Neural cell (in vitro differentiated cells): Measurements from ENCODE around the gene HNRNPM.

Experiments used
- EP300 ChIP-seq: fragments of 450-650 bp; conservative IDR thresholded peaks from 2 replicates; pipeline ENCODE4 v1.6.1; 2014; ENCODE audit warnings: antibody characterized with exemption, mild to moderate bottlenecking, moderate library complexity; ENCODE audit not compliant: poor library complexity, severe bottlenecking
- EZH2 ChIP-seq: fragments of 200-600, 300-800 bp; shearing (Covaris generic), sonication (generic); IDR thresholded peaks from 2 replicates; pipeline ENCODE4 v1.6.1; 2014; ENCODE audit warnings: antibody characterized with exemption, low read length, borderline replicate concordance, mild to moderate bottlenecking; ENCODE audit not compliant: insufficient read depth, poor library complexity, severe bottlenecking
- MXI1 ChIP-seq: fragments of 450-650 bp; conservative IDR thresholded peaks from 2 replicates; pipeline ENCODE4 v1.6.1; 2014; ENCODE audit warnings: antibody characterized with exemption, mild to moderate bottlenecking; ENCODE audit not compliant: poor library complexity, severe bottlenecking
- TAF1 ChIP-seq: IDR thresholded peaks from 2 replicates; pipeline ENCODE4 v1.6.1; 2012; ENCODE audit warnings: low read depth
- TF ChIP-seq, protein P1 (sequence below): fragments of 450-650 bp; IDR thresholded peaks from 2 replicates; pipeline ENCODE4 v1.5.1; 2014; ENCODE audit warnings: antibody characterized with exemption, mild to moderate bottlenecking, moderate library complexity; ENCODE audit not compliant: poor library complexity, severe bottlenecking
- TF ChIP-seq, protein P2 (sequence below): IDR thresholded peaks from 2 replicates; pipeline ENCODE4 v1.6.1; 2012; ENCODE audit warnings: borderline replicate concordance

DNA sequence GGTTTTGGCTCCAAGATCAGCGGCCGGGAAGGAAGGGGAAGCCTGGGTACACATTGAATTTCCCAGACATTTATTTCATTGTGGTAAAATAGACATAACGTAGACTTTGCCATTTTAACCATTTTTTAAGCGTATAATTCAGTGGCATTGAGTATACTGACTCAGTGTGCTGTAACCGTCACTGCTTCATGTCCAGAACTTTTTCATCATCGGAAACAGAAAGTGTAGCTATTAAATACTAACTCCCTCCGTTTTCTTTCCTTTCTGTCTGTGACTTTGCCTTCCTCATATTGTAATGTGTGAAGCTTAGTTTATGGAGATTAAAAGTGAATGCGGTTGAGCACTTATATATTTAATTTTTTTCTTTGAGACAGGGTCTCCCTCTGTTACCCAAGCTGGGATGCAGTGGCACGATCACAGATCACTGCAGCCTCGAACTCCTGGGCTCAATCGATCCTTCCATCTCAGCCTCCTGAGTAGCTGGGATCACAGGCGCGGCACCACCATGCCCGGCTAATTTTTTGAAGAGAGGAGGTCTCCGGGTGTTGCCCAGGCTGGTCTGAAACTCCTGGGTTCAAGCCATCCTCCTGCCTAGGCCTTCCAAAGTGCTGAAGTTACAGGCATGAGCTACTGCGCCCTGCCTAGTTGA, 1.4 kb downstream of the HNRNPM start:
- TF ChIP-seq, protein P1, sequence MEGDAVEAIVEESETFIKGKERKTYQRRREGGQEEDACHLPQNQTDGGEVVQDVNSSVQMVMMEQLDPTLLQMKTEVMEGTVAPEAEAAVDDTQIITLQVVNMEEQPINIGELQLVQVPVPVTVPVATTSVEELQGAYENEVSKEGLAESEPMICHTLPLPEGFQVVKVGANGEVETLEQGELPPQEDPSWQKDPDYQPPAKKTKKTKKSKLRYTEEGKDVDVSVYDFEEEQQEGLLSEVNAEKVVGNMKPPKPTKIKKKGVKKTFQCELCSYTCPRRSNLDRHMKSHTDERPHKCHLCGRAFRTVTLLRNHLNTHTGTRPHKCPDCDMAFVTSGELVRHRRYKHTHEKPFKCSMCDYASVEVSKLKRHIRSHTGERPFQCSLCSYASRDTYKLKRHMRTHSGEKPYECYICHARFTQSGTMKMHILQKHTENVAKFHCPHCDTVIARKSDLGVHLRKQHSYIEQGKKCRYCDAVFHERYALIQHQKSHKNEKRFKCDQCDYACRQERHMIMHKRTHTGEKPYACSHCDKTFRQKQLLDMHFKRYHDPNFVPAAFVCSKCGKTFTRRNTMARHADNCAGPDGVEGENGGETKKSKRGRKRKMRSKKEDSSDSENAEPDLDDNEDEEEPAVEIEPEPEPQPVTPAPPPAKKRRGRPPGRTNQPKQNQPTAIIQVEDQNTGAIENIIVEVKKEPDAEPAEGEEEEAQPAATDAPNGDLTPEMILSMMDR: no peak
- TF ChIP-seq MXI1 (no peak), EZH2 (no peak), EP300 (no peak), TAF1 (no peak)
- TF ChIP-seq, protein P2, sequence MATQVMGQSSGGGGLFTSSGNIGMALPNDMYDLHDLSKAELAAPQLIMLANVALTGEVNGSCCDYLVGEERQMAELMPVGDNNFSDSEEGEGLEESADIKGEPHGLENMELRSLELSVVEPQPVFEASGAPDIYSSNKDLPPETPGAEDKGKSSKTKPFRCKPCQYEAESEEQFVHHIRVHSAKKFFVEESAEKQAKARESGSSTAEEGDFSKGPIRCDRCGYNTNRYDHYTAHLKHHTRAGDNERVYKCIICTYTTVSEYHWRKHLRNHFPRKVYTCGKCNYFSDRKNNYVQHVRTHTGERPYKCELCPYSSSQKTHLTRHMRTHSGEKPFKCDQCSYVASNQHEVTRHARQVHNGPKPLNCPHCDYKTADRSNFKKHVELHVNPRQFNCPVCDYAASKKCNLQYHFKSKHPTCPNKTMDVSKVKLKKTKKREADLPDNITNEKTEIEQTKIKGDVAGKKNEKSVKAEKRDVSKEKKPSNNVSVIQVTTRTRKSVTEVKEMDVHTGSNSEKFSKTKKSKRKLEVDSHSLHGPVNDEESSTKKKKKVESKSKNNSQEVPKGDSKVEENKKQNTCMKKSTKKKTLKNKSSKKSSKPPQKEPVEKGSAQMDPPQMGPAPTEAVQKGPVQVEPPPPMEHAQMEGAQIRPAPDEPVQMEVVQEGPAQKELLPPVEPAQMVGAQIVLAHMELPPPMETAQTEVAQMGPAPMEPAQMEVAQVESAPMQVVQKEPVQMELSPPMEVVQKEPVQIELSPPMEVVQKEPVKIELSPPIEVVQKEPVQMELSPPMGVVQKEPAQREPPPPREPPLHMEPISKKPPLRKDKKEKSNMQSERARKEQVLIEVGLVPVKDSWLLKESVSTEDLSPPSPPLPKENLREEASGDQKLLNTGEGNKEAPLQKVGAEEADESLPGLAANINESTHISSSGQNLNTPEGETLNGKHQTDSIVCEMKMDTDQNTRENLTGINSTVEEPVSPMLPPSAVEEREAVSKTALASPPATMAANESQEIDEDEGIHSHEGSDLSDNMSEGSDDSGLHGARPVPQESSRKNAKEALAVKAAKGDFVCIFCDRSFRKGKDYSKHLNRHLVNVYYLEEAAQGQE: no peak
